ENCODE data around the gene LDB3.

LDB3 gene

DNA sequence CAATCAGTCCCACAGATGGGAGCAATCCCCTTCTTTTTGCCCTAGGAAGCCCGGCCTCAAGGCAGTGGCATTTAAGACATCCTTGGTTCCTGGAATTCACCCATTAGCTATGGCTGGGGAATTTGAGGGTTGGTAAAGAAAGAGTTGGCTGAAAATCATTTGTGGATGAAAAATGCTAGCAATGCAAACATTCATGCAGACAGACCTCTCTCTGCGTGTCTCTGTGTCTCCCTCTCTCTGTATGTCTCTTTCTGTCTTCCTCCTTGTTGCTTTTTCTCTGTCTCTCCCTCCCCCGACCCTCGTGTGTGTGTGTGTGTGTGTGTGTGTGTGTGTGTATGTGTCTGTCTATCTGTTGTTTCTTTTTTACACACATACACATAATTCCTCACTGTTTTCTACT is 19.4 kb downstream of the LDB3 start:
- peak; percentile 53 for ATAC-seq
- TF ChIP-seq ISL1 (CRISPR knock-in tag; IDR thresholded peaks at IDR 0.05) = 0 out of 2 replicates have a peak, but pooled peaks have one; percentile 8
- no peak for TF ChIP-seq TCF4 (CRISPR knock-in tag; IDR thresholded peaks at IDR 0.05; ENCODE audit: borderline replicate concordance)
- TF ChIP-seq ZNF70 (CRISPR knock-in tag; IDR thresholded peaks at IDR 0.05) = no peak
- TF ChIP-seq ZNF8 (CRISPR knock-in tag; IDR thresholded peaks at IDR 0.05) = no peak
- no peak for TF ChIP-seq PPARA (CRISPR knock-in tag; IDR thresholded peaks at IDR 0.05; ENCODE audit: borderline replicate concordance)

DNA sequence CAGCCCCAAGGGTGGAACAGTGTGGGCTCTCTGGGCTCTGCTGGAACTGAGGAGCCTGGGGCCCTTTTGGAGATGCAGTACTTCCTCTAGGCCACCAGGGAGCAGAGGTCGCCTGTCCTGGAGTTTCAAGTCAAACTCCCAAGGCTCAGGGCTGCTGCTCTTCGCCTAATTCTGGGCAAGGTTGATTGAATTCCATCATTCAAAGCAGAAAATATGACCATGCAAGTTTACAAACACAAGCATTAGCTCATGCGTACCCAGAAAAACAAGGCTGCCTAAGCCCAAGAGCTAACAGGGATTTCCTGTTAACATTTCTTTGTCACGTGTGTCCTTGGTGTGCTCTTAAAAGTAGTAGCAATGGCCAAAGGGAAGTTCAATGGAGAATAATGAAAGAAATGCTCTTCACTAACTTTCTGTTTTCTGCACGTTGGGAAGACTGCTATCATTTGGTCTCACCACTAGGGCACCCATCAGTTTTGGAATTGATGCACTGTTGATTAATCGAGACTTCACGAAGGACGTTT is 20.1 kb downstream of the LDB3 start:
- peak; percentile 83 for ATAC-seq
- TF ChIP-seq, protein P1, sequence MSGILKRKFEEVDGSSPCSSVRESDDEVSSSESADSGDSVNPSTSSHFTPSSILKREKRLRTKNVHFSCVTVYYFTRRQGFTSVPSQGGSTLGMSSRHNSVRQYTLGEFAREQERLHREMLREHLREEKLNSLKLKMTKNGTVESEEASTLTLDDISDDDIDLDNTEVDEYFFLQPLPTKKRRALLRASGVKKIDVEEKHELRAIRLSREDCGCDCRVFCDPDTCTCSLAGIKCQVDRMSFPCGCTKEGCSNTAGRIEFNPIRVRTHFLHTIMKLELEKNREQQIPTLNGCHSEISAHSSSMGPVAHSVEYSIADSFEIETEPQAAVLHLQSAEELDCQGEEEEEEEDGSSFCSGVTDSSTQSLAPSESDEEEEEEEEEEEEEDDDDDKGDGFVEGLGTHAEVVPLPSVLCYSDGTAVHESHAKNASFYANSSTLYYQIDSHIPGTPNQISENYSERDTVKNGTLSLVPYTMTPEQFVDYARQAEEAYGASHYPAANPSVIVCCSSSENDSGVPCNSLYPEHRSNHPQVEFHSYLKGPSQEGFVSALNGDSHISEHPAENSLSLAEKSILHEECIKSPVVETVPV (CRISPR knock-in tag; IDR thresholded peaks at IDR 0.05) = no peak
- no peak for TF ChIP-seq GLIS3 (CRISPR knock-in tag; IDR thresholded peaks at IDR 0.05)
- TF ChIP-seq, protein P2, sequence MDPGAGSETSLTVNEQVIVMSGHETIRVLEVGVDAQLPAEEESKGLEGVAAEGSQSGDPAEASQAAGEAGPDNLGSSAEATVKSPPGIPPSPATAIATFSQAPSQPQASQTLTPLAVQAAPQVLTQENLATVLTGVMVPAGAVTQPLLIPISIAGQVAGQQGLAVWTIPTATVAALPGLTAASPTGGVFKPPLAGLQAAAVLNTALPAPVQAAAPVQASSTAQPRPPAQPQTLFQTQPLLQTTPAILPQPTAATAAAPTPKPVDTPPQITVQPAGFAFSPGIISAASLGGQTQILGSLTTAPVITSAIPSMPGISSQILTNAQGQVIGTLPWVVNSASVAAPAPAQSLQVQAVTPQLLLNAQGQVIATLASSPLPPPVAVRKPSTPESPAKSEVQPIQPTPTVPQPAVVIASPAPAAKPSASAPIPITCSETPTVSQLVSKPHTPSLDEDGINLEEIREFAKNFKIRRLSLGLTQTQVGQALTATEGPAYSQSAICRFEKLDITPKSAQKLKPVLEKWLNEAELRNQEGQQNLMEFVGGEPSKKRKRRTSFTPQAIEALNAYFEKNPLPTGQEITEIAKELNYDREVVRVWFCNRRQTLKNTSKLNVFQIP (CRISPR knock-in tag; IDR thresholded peaks at IDR 0.05; ENCODE audit: borderline replicate concordance, low read depth) = no peak
- no peak for TF ChIP-seq ZFP3 (CRISPR knock-in tag; IDR thresholded peaks at IDR 0.05)
- TF ChIP-seq ARNTL (CRISPR knock-in tag; IDR thresholded peaks at IDR 0.05; ENCODE audit: borderline replicate concordance, low read depth) = no peak
- no peak for TF ChIP-seq PPARA (CRISPR knock-in tag; IDR thresholded peaks at IDR 0.05; ENCODE audit: borderline replicate concordance)
- TF ChIP-seq CSDC2 (CRISPR knock-in tag; IDR thresholded peaks at IDR 0.05) = no peak
- no peak for TF ChIP-seq ISL1 (CRISPR knock-in tag; IDR thresholded peaks at IDR 0.05)
- no peak for TF ChIP-seq SNAI2 (CRISPR knock-in tag; IDR thresholded peaks at IDR 0.05)
- no peak for TF ChIP-seq TOX (CRISPR knock-in tag; IDR thresholded peaks at IDR 0.05; ENCODE audit: borderline replicate concordance)
- no peak for TF ChIP-seq ZNF565 (CRISPR knock-in tag; conservative IDR thresholded peaks at IDR 0.05; ENCODE audit: low read depth)
- TF ChIP-seq, protein P3, sequence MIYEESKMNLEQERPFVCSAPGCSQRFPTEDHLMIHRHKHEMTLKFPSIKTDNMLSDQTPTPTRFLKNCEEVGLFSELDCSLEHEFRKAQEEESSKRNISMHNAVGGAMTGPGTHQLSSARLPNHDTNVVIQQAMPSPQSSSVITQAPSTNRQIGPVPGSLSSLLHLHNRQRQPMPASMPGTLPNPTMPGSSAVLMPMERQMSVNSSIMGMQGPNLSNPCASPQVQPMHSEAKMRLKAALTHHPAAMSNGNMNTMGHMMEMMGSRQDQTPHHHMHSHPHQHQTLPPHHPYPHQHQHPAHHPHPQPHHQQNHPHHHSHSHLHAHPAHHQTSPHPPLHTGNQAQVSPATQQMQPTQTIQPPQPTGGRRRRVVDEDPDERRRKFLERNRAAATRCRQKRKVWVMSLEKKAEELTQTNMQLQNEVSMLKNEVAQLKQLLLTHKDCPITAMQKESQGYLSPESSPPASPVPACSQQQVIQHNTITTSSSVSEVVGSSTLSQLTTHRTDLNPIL (CRISPR knock-in tag; IDR thresholded peaks at IDR 0.05; ENCODE audit: low read depth) = no peak

DNA sequence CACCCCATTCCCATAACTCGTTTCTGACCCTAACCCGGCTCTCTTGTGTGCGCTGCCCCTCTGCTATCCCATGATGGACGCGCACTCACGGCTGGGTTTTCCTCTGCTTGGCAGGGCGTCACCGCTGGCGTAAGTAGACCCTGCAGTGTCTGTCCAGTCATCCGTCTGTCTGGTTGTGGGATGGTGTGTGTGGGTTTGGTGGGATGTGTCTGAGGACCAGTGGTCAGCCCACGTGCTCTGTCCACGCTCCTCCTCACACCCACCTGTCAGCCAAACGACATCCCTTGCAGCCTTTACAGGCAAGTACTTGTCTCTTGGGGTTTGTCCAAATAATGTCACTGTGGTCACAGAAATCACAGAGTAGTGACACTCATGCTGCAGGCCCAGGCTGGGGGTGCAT is 20.8 kb downstream of the LDB3 start:
- ATAC-seq = no peak
- TF ChIP-seq BACH2 (CRISPR knock-in tag; IDR thresholded peaks at IDR 0.05; ENCODE audit: borderline replicate concordance) = no peak
- no peak for TF ChIP-seq ISL1 (CRISPR knock-in tag; IDR thresholded peaks at IDR 0.05)

DNA sequence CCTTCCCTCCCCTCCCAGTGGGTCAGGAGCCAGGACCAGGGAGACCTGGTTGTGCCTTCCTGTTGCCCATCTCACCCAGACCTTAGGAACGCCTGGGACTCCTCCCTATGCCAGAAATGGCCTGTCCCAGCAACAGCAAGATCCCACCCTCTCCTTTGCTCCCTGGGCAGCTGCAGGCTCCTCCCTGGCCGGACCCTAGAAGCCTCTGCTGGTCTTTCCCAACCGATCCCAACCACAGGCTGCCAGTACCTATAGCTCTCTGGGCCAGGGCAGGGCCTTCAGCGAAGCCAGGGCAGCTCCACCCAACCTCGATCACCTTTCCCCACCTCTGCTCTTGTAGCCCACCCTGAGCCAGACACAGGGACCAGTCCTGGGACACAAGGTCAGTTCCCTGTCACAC is 21.9 kb downstream of the LDB3 start:
- TF ChIP-seq CSDC2 (CRISPR knock-in tag; IDR thresholded peaks at IDR 0.05) (no peak), ZNF565 (CRISPR knock-in tag; conservative IDR thresholded peaks at IDR 0.05; ENCODE audit: low read depth) (no peak), ISL1 (CRISPR knock-in tag; IDR thresholded peaks at IDR 0.05) (no peak), ZC3H10 (CRISPR knock-in tag; IDR thresholded peaks at IDR 0.05) (no peak), ZFP3 (CRISPR knock-in tag; IDR thresholded peaks at IDR 0.05) (no peak), PPARA (CRISPR knock-in tag; IDR thresholded peaks at IDR 0.05; ENCODE audit: borderline replicate concordance) (no peak), TOX (CRISPR knock-in tag; IDR thresholded peaks at IDR 0.05; ENCODE audit: borderline replicate concordance) (no peak), ZFP30 (CRISPR knock-in tag; IDR thresholded peaks at IDR 0.05) (no peak), GLIS3 (CRISPR knock-in tag; IDR thresholded peaks at IDR 0.05) (no peak), ZNF8 (CRISPR knock-in tag; IDR thresholded peaks at IDR 0.05) (no peak), OSR1 (CRISPR knock-in tag; IDR thresholded peaks at IDR 0.05) (no peak)
- TF ChIP-seq, protein P4, sequence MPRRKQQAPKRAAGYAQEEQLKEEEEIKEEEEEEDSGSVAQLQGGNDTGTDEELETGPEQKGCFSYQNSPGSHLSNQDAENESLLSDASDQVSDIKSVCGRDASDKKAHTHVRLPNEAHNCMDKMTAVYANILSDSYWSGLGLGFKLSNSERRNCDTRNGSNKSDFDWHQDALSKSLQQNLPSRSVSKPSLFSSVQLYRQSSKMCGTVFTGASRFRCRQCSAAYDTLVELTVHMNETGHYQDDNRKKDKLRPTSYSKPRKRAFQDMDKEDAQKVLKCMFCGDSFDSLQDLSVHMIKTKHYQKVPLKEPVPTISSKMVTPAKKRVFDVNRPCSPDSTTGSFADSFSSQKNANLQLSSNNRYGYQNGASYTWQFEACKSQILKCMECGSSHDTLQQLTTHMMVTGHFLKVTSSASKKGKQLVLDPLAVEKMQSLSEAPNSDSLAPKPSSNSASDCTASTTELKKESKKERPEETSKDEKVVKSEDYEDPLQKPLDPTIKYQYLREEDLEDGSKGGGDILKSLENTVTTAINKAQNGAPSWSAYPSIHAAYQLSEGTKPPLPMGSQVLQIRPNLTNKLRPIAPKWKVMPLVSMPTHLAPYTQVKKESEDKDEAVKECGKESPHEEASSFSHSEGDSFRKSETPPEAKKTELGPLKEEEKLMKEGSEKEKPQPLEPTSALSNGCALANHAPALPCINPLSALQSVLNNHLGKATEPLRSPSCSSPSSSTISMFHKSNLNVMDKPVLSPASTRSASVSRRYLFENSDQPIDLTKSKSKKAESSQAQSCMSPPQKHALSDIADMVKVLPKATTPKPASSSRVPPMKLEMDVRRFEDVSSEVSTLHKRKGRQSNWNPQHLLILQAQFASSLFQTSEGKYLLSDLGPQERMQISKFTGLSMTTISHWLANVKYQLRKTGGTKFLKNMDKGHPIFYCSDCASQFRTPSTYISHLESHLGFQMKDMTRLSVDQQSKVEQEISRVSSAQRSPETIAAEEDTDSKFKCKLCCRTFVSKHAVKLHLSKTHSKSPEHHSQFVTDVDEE (CRISPR knock-in tag; IDR thresholded peaks at IDR 0.05) = no peak
- TF ChIP-seq, protein P3 (CRISPR knock-in tag; IDR thresholded peaks at IDR 0.05; ENCODE audit: low read depth) = no peak
- no peak for ATAC-seq
